ENCODE data around the gene ZNF346.

Gene ZNF346

DNA sequence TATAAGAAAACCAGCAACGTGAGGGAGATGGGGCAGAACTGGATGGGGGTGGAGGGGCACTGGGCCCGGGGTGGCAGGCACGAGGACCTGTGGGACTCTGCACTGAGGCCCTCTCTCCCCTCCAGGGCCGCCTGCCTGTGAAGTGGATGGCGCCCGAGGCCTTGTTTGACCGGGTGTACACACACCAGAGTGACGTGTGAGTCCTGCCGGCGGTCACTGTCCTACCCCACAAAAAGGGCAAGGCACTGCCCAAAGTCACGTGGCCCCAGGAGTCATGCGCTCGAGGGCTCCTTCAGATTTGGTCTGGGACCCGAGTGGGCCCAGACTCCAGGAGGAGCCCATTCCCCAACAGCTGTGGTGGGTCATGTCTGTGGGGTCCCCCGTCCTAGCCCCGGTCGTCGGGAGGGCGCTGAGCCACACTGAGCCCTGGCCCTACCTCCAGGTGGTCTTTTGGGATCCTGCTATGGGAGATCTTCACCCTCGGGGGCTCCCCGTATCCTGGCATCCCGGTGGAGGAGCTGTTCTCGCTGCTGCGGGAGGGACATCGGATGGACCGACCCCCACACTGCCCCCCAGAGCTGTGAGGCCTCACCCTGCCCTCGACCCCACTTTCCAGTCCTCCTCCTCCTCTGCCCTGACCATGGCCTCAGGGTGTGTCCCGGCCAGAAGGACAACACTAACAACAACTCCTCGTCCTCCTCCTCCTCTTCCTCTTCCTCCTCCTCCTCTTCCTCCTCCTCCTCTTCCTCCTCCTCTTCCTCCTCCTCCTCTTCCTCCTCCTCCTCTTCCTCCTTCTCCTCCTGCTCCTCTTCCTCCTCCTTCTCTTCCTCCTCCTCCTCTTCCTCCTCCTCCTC lies 73.9 kb downstream of the ZNF346 start:
- DNase-seq: no peak

DNA sequence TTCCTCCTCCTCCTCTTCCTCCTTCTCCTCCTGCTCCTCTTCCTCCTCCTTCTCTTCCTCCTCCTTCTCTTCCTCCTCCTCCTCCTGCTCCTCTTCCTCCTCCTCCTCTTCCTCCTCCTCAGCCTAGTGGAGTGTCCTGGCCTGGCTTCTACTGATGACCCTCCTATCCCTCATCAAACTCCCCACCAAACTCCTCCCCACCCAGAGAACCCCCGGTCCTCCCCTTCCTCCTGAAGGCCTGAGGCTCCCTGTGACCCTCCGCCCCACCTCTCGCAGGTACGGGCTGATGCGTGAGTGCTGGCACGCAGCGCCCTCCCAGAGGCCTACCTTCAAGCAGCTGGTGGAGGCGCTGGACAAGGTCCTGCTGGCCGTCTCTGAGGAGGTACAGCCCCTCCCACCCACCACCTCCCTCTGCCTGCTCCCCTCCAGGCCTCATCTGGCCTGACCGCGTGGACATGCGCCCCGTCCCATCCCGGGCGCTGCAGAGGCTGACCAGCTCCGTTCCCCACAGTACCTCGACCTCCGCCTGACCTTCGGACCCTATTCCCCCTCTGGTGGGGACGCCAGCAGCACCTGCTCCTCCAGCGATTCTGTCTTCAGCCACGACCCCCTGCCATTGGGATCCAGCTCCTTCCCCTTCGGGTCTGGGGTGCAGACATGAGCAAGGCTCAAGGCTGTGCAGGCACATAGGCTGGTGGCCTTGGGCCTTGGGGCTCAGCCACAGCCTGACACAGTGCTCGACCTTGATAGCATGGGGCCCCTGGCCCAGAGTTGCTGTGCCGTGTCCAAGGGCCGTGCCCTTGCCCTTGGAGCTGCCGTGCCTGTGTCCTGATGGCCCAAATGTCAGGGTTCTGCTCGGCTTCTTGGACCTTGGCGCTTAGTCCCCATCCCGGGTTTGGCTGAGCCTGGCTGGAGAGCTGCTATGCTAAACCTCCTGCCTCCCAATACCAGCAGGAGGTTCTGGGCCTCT lies 74.8 kb downstream of the ZNF346 start:
- no peak for DNase-seq

DNA sequence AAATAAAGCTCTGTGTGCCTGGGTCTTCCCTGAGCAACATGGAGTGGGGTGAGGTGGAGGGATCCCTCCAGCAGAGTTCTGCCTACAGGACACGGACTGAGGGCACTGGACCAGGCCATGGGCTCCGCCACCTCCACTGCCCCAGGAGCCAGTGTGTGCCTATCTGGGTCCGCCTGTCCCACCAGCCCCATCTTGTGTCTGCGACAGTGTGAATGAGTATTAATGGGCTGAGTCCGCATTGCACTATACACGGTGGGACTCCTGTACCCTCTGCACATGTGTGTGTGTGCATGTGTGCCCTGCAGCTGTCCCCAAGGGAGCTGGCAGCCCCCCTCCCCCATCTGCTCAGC lies 75.6 kb downstream of the ZNF346 start:
- DNase-seq: no peak

DNA sequence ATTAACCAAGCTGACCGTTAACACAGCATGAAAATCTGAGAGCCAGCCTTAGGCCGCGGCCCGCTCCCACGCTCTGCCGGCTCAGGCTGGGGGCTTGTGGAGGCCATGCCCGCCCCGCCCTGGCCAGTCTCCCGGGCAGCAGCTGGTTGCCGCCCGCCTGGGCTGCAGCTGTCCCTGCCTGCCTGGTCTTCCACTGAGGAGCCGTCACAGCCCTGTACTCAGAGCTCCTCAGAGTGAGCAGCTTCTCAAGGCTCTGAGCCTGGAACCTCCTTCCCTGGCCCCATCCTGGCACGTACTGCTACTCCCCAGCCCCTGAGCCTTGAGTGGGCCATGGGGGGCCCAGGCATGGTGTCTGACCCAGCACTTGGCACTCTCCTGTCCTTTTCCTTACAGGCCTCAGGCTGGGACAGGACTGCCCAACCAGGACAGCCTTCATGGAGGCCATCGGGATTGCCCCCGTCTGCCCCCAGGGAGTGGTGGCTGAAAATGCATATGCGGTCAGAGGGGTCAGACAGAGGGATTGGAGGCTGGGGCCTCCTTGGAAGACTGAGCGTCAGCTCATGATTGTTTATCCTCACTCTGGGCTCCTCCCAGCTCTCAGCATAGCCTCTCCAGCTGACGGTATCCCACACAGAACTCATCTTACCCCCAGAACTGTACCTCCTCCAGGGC lies 76.1 kb downstream of the ZNF346 start:
- DNase-seq: no peak

DNA sequence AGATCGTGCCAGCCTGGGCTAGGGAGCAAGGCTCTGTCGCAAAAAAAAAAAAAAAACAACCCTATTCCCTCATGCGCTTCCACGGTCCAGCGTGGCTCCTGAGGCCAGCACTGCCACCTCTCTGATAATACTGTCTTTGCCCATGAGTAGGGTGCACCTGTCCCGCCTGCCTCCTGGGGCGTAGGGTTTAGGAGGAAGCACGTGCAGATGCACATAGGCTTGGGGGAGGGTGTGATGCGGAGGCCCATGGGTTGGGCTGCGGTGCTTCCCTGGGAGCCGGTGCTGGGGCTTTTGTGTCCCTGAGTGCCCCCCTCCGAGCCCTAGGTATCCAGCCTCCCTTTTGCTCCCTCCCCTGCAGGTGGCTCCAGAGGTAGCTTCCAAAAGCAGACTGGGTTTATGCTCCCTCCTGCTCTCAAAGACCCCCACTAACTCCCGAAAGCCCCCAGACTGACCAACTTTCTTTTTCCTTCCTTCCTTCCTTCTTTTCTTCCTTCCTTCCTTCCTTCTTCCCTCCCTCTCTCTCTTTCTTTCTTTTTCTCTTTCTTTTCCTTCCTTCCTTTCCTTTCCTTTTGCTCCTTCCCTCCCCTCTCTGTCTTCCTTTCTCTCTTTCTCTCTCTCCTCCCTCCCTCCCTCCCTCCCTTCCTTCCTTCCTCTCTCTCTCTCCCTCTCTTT lies 77.1 kb downstream of the ZNF346 start:
- no peak for DNase-seq

DNA sequence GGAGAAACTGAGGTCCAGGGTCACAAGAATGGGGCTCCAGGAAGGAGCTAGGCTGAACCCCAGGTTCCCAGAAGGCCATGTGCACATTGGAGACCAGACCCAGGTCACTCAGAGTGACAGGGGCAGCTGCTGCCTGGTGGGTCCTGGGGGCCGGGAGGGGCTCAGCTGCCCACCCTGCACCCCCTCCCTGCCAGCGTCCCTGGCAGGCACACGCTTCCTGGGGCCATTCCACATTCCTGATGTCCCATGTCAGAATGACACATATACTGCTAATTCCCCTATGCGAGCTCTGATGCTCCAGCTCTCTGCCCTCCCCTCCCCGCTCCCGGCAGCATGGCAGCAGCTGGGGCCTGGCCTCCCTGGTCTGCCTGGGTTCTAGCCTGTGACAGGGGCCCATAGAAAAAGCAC lies 78.2 kb downstream of the ZNF346 start:
- peak; percentile 47 for DNase-seq

DNA sequence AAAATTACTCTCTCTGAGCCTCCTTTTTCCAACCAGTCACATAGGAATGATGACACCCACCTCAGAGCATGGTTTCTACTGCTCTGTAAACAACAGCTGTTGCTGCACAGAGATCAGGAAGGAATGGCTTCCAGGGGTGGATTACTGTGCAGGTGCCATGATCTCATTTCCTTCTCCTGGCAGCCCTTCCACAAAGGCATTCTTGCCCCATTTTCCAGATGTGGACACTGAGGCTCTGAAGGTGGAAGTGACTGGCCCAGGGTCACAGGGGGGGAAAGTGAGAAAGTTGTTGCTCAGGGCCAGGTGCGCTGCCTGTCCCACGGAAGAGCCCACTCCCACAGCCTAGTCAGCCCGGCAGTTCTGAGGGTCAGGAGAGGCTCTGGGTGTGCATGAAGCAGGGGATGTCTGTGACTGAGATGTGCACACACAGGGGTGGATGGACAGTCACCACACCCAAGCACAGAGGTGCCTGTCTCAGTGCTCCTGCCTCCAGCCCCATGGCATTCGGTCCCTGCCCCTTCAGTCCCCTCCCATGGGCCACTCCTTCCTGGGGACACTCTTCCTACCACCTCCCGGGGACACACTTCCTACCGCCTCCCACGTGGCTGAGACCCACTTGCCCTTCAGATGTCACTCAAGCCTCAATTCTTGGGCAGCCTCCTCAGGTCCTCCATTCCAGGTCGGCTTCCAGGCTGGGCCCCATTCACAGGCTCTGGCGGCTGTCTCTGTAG lies 81.2 kb downstream of the ZNF346 start:
- no peak for DNase-seq

DNA sequence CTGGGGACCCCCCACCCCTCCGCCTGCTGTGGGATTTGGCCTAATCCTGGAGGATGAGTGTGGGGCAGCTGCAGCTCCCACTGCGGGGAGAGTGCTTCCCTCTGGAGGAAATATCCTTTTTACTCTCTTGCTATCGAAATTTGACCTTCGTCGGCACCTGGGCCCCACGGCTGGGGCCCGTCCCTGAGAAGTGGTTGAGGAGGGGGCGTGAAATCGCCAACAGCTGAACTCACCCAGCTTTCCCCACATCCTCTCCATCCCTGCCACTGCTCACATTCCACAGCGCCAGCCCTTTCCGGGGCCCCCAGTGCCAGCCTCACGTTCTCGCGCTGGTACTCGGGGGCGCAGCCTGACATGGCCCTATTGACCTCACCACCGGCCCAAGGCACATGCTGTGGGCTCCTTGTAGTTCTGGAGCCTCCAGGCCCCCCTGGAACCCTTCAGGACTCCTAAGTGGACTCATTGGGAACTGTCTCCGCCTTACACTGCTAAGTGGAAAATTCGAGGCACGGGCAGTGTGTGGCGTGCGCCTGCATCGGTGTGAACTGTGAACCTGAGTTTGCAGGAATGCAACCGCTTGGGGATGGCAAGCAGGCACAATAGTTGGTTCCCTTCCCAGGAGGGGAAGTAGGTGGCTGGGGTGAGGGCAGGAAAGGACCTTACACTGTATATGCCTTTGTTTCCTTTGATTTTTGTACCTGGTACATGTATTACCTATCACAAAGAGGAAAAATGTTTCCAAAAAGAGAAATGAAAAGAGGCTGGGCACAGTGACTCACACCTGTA lies 83.4 kb downstream of the ZNF346 start:
- no peak for DNase-seq

DNA sequence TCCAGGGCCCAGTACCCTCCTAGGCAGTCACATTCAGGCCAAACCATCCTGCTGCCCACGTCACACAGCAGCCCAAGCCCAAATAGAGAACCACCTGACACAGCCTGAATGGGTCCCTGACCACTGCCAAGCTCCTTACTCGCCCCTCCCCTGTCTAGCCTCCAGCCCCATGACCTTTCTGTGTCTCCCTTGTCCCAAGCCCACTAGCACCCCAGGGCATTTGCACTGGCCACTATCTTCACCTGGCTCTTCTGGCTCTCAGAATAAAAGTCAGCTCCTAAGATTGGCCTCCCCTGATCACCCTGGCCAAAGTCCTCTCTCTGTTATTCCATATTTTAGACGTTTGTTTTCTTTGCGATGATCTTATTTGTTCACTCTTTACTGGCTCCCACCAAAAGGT lies 84.7 kb downstream of the ZNF346 start:
- no peak for DNase-seq

DNA sequence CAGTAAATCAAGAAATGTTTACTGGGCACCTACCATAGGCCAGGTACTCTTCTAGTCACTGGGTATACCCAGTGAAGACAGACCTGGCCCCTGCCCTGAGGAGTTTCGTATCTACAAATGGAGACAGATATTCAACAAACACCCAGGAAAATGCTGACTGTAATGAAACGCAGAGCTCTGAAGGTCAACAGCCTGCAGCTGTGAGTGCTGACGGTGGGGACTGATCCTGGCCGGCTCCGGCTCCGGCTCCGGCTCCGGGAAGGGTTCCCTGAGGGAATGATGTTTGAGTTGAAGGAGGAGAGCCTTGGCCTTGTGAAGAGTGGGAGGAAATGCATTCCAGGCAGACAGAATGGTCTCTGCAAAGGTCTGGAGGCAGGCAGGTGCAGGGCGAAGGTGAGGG lies 87.3 kb downstream of the ZNF346 start:
- no peak for DNase-seq

DNA sequence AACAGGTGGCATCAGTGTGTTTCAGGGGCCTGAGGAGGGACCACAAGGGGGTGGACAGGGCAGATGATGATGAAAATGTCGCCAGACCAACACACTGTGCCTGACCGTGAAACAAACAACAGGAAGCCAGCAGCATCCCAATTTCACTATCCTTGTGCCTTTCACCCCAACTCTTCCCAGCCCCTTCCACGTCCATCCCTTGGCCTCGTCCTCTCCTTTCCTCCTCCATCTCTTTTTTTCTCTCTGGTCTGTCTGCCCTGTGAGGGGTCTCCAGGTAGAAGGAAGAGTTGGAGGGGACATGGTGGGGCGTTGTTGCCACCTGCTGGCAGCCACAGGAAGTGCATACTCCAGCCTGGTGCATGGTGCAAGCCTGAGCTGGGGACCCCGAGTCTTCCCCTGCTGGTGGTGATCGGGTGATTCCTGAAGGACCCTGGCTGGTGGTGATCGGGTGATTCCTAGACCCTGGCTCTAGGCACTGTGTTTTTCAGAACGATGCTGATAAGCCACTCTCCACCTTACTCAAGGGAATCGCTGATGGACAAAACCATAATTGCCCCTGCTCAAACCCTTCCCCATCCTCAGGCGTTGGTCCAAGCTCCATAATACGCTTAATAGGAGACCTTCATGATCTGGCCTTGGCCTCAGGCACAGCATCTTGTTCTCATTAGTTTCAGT lies 89.4 kb downstream of the ZNF346 start:
- DNase-seq: peak; percentile 33

DNA sequence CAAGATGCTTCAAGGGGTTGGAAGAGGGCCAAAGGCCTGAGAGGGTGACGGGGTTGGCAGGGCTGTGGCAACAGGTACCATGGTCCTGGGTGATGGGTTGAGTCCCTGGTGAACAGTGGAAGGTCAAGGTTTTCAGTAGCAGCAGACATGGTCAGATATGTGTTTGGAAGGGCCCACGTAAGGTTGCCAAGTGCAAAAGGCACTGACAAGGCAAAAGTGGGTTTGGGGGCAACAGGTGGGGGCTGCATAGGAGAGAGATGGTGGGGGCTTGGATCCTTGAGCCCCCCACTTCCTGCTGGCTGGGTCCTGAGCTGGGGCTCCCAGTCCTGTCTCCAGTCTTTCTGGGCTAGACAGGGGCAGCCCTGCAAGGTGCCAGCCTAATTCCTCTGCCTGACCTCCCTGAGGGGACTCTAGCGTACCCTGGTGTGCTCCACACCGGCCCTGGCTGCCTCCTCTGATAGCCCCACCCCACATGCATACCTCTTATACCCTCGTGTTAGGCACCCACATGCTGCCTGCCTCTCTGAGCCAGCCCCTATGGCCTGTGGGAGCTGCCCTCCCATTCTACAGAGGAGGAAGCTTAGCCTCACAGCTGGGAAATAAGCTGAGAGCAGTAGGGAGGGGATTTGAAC lies 90.2 kb downstream of the ZNF346 start:
- no peak for DNase-seq

DNA sequence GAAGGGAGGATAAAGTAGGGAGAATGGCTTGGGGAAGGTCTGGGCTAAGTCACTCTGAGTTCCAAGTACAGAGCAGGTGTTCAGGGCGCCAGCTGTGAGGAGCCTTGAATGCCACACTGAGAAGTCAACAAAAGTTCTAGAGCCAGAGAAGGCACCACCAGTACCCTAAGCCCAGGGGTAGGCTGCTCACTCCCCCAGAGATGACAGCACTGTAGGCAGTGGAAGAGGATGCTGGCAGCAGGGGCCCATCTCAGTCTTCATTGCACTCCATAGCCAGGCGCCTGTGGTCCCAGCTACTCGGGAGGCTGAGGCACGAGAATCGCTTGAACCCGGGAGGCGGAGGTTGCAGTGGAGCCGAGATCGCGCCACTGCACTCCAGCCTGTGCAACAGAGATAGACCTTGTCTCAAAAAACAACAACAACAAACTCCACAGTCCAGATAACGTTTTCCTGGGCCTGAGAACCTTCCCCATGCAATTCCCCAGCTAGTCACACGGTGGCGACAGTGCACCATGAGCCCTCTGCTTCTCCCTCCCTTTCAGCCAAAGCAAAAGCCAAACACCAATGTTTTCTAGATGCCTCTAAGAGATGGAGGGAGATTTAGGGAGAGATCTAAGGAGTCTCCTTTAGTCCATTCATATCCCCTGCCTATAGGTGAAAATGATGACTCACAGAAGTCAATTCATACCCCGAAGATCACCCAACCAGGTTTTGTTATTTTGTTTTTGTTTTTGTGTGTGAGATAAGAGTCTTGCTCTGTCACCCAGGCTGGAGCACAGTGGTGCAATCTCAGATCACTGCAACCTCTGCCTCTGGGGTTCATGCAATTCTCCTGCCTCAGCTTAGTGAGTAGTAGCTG lies 91.3 kb downstream of the ZNF346 start:
- DNase-seq: peak; percentile 63

DNA sequence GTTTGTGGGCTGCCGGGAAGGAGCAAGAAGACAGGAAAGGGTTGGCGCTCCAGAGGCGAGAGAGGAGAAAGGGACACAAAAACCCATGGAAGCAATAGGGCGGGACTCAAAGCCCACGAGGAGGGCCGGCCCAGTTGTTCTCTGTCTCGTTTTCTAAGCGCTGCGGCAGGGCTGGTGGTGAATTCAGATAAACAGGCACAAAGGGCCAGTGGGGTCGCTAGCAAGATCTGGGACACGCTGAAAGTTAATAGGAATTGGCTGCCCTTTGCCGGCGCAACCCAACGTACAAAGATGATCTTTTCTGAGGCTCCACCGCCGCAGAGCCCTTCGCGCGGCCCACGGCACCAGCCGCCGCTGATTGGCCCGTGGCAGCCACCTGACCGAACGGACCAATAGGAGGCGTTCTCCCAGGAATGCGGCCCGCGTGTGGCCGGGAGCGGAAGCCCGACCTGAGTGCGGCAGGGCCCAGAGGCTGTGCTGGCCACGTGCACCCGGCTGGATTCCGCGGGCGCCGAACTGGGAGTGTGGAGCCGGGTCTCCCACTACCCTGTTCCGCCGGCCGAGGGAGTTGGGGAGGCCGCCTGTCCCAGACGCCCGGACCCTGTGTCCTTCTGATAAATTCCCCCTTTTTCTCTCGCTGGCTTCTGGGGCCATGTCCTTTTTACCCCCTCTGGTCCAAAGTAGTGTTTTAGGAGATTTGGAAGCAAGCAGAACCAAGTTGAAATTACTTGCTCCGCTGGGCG lies 94.3 kb downstream of the ZNF346 start:
- DNase-seq: peak; percentile 88

DNA sequence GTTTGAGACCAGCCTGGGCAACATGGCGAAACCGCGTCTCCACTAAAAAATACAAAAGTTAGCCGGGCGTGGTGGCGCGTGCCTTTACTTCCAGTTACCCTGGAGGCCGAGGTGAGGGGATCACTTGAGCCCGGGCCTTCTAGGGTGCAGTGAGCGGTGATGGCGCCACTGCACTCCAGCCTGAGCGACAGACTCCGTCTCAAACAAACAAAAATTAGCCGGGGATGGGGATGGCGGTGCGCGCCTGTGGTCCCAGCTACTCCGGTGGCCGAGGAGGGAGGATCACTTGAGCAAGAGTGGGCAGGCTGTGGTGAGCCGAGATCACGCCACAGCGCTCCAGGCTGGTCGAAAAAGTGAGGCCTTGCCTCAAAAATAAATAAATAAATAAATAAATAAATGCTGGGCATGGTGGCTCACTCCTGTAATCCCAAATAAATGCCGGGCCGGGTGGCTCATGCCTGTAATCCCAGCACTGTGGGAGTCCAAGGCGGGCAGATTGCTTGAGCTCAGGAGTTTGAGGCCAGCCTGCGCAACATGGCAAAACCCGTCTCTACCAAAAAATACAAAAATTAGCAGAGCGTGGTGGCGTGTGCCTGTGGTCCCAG lies 95.0 kb downstream of the ZNF346 start:
- DNase-seq: no peak

DNA sequence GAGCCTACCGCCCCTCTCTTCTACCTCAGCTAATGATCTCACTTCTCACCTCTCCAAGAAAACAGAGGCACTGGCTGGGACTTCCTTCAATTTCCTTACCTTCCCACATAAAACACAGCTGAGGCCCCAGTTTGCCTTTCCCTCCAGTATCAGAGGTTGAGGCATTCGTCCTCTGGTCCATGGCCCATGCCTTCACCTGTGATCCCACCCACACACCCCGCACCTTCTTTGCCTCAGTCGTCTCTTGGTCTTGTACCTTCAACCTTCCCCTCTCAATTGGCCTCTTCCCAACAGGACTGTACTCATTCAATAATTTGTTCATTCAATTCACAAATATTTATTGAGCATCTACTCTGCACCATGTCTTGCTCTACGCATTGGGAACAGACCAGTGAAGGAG lies 100.1 kb downstream of the ZNF346 start:
- DNase-seq: no peak

DNA sequence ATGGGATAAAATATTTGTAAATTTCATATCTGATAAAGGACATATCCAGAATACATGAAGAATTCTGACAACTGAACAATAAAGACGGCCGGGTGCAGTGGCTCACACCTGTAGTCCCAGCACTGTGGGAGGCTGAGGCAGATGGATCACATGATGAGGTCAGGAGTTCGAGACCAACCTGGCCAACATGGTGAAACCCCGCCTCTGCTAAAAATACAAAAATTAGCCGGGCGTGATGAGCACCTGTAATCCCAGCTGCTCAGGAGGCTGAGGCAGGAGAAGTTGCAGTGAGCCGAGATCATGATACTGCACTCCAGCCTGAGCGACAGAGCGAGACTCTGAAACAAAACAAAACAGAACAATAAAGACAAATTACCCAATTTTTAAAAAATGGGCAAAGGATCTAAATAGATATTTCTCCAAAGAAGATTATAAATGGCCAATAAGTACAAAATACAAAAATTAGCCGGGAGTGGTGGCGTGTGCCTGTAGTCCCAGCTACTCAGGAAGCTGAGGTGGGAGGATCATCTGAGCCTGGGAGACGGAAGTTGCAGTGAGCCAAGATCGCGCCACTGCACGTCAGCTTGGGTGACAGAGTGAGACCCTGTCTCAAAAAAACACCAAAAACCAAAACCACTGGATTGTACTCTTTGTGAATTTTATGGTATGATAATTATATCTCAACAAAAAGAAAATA lies 101.4 kb downstream of the ZNF346 start:
- DNase-seq: no peak

Data from fibroblast of skin of right biceps (primary cell).